ENCODE results near the gene SERGEF. TPM values are rescaled to one million over a fixed set of nuclear protein-coding genes. Genes with fewer than 3 reads are reported as not detected.

The SERGEF gene
- total and polyA plus RNA-seq, 2 of the 13 experiments (the other 11 are each of a cell fraction or from before 2014, with no cell fraction given): 54.5 to 114 TPM

DNA sequence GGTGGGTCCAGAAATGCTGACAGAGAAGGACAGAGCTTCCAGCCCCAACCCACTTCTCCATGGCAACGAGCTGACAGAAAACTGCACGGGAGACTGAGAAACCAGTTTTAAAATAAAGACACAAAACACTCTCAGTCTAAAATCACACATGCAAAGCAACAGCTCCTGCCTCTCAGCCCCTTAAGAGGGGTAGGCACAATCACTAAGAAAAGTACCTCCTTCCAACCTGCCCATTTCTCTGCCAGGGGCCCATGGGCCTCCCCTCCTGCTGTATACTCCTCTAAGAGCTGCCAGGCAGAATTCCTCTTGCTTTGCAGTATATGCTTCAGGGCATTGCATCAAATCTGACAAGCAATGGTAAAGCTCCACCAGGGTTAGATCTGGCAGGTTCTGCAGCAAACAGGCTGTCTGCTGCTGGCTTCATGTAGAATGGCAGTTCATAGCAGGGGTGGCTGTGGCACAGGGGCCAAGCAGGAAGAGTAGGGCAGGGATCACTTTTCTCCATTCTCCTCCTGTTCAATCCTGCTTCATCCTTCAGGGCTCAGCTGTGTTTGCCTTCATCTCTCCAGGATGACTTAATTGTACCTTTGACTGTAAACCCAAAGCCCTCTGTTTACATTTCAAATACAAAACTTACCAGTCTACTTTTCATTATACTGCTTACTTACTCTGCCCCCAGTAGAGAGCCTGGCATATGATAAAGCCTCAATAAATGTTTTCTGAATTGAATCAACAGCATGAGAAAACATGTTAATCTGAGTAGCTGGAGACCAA lies 200.6 kb downstream of the SERGEF start:
- Histone ChIP-seq H3K27me3 (ENCODE audit: control insufficient read depth in 1 of 2, insufficient read depth in 2 of 2, low read length in 2 of 2) (no peaks in the 10 kb centered on the region), H3K9ac (ENCODE audit: insufficient read depth, low read depth, low read length) (no peak overlapping the region), H3K4me2 (ENCODE audit: low read depth, low read length) (no peak overlapping the region), H3K9me3 (ENCODE audit: low read length) (no peaks in the 10 kb centered on the region), H4K20me1 (ENCODE audit: insufficient read depth, low read length) (no peaks in the 10 kb centered on the region), H2AFZ (ENCODE audit: low read length) (no peak overlapping the region), H3K36me3 (replicated peaks in 1 of 2; ENCODE audit: control insufficient read depth in 1 of 2, insufficient read depth in 2 of 2, low read length in 2 of 2) (peaks cover 0 to 2% of the 10 kb centered on the region in 2 experiments; a peak in 1 of 5 replicates), H3K27ac (ENCODE audit: extremely low read length, insufficient read depth, low read length) (no peak overlapping the region), H3K4me3 (replicated peaks in 1 of 3; ENCODE audit: insufficient read depth in 1 of 3, low read depth in 2 of 3, low read length in 3 of 3) (no peak overlapping the region), H3K4me1 (ENCODE audit: insufficient read depth, low read length) (peaks cover 6% of the 10 kb centered on the region; the same call in 1 of the 2 replicates), H3K79me2 (ENCODE audit: insufficient read depth, low read length) (no peaks in the 10 kb centered on the region)
- BruUV-seq (replicated peaks): no TSS peak
- ATAC-seq (no peak), DNase-seq (ENCODE audit: low spot score) (no peak), FAIRE-seq (no peak)
- CTCF ChIA-PET (ENCODE audit: low intra/inter-chr PET ratio, low total read pairs): no interaction called here
- in situ Hi-C loops (cut with HindIII; ENCODE audit: extremely low pct_ligation_motif_present, low pct_unique_long_range_greater_than_20kb) (no loop called here), intact Hi-C loops (cut with micrococcal nuclease; ENCODE audit: unreplicated experiment) (no loop called here)
- POLR2A ChIA-PET: no interaction called here
- WGBS (ENCODE audit: low lambda C conversion rate): 94% methylated on average over 2 of the region's 2 CpGs
- TF ChIP-seq ZNF10 (CRISPR knock-in tag; IDR thresholded peaks at IDR 0.05; ENCODE audit: borderline replicate concordance, low read depth) (no peak), ZNF569 (CRISPR knock-in tag; IDR thresholded peaks at IDR 0.05; ENCODE audit: borderline replicate concordance) (no peak), ZFP41 (CRISPR knock-in tag; IDR thresholded peaks at IDR 0.05; ENCODE audit: borderline replicate concordance) (no peak), ZMYM4 (CRISPR knock-in tag; IDR thresholded peaks at IDR 0.05) (no peak), ZFAT (CRISPR knock-in tag; conservative IDR thresholded peaks at IDR 0.05) (no peak), MTA3 (CRISPR knock-in tag; IDR thresholded peaks at IDR 0.05) (no peak), SIX4 (CRISPR knock-in tag; IDR thresholded peaks at IDR 0.05) (no peak)

DNA sequence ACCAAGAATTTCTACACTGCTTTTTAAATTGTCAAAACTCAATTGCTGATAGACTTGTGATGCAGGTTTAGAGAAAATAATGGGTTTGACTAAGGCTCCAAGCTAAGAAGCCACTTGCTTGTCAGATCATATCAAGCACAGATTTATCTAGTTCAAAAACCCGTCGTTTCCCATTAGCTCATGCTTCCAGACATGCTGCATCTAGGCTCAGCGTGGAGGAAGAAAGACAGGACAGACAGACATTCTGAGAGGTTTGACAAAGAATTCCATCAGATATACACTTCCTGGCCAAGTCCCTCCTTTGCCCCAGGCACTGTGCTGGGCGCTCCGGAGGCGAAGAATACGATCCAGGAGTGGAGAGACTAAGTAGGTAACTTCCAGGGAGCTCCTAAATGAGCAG lies 201.5 kb downstream of the SERGEF start:
- FAIRE-seq (no peak), DNase-seq (ENCODE audit: low spot score) (no peak), ATAC-seq (no peak)
- H3K4me1 ChIP-seq (ENCODE audit: insufficient read depth, low read length): peaks cover 10% of the 10 kb centered on the region; the same call in 1 of the 2 replicates
- H3K27me3 ChIP-seq (ENCODE audit: control insufficient read depth in 1 of 2, insufficient read depth in 2 of 2, low read length in 2 of 2): no peaks in the 10 kb centered on the region
- intact Hi-C loops (cut with micrococcal nuclease; ENCODE audit: unreplicated experiment) (no loop called here), in situ Hi-C loops (cut with HindIII; ENCODE audit: extremely low pct_ligation_motif_present, low pct_unique_long_range_greater_than_20kb) (no loop called here)
- BruUV-seq (replicated peaks): no TSS peak
- no peak overlapping the region for H2AFZ ChIP-seq (ENCODE audit: low read length)
- no peak overlapping the region for H3K4me2 ChIP-seq (ENCODE audit: low read depth, low read length)
- H3K36me3 ChIP-seq (replicated peaks in 1 of 2; ENCODE audit: control insufficient read depth in 1 of 2, insufficient read depth in 2 of 2, low read length in 2 of 2): peaks cover 0 to 2% of the 10 kb centered on the region in 2 experiments; a peak in 1 of 5 replicates
- no peaks in the 10 kb centered on the region for H3K9me3 ChIP-seq (ENCODE audit: low read length)
- ChIA-PET POLR2A (no interaction called here), CTCF (ENCODE audit: low intra/inter-chr PET ratio, low total read pairs) (no interaction called here)
- H3K27ac ChIP-seq (ENCODE audit: extremely low read length, insufficient read depth, low read length): no peak overlapping the region
- no peak overlapping the region for H3K9ac ChIP-seq (ENCODE audit: insufficient read depth, low read depth, low read length)
- H3K79me2 ChIP-seq (ENCODE audit: insufficient read depth, low read length): no peaks in the 10 kb centered on the region
- no peak overlapping the region for H3K4me3 ChIP-seq (replicated peaks in 1 of 3; ENCODE audit: insufficient read depth in 1 of 3, low read depth in 2 of 3, low read length in 3 of 3)
- WGBS (ENCODE audit: low lambda C conversion rate): 98% methylated on average over 7 of the region's 7 CpGs
- no peaks in the 10 kb centered on the region for H4K20me1 ChIP-seq (ENCODE audit: insufficient read depth, low read length)
- TF ChIP-seq, protein P1, sequence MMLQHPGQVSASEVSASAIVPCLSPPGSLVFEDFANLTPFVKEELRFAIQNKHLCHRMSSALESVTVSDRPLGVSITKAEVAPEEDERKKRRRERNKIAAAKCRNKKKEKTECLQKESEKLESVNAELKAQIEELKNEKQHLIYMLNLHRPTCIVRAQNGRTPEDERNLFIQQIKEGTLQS (CRISPR knock-in tag; IDR thresholded peaks at IDR 0.05): no peak
- no peak for TF ChIP-seq ZNF350 (CRISPR knock-in tag; IDR thresholded peaks at IDR 0.05; ENCODE audit: borderline replicate concordance, low read depth)
- no peak for TF ChIP-seq SIX1 (CRISPR knock-in tag; IDR thresholded peaks at IDR 0.05; ENCODE audit: borderline replicate concordance)
- TF ChIP-seq ZNF737 (CRISPR knock-in tag; IDR thresholded peaks at IDR 0.05; ENCODE audit: borderline replicate concordance): no peak
- TF ChIP-seq, protein P2, sequence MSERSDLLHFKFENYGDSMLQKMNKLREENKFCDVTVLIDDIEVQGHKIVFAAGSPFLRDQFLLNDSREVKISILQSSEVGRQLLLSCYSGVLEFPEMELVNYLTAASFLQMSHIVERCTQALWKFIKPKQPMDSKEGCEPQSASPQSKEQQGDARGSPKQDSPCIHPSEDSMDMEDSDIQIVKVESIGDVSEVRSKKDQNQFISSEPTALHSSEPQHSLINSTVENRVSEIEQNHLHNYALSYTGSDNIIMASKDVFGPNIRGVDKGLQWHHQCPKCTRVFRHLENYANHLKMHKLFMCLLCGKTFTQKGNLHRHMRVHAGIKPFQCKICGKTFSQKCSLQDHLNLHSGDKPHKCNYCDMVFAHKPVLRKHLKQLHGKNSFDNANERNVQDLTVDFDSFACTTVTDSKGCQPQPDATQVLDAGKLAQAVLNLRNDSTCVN (CRISPR knock-in tag; IDR thresholded peaks at IDR 0.05; ENCODE audit: borderline replicate concordance): no peak
- no peak for TF ChIP-seq BCLAF1 (IDR thresholded peaks at IDR 0.05)
